Lung (tissue), 12 donors: ENCODE measurements around the gene SYT1. TPM values are rescaled to one million over a fixed set of nuclear protein-coding genes. Genes with fewer than 3 reads are reported as not detected.

Experiments
- ATAC-seq: fragments of 200-7000 bp; cut with Tn5 transposase; one replicate; pipeline ENCODE4 v1.9.1; 2020; ENCODE audit warnings: moderate number of reproducible peaks; ENCODE audit not compliant: insufficient read depth, low FRiP score
- DNase-seq, 3 donors: peaks; one replicate each; pipeline ENCODE4 v3.0.0-alpha.2; 2013 to 2017
- H3K27ac ChIP-seq, 2 donors: one replicate each; pipeline ENCODE4 v1.5.1; 2013; ENCODE audit warnings: mild to moderate bottlenecking in 2 of 2, moderate library complexity in 2 of 2, control low read depth in 1 of 2, inconsistent platforms in 1 of 2, low read depth in 1 of 2, low read length in 1 of 2
- H3K27me3 ChIP-seq, 3 donors: one replicate each; pipeline ENCODE4 v1.5.1; 2013; ENCODE audit warnings: low read length in 2 of 3; ENCODE audit not compliant: control insufficient read depth in 3 of 3, insufficient read depth in 3 of 3
- H3K36me3 ChIP-seq, 4 donors: one replicate each; pipeline ENCODE4 v1.5.1; 2013; ENCODE audit warnings: low read length in 4 of 4, mild to moderate bottlenecking in 1 of 4, moderate library complexity in 1 of 4; ENCODE audit not compliant: control insufficient read depth in 4 of 4, insufficient read depth in 4 of 4
- H3K4me1 ChIP-seq, 5 donors: one replicate each; pipeline ENCODE4 v1.5.1; 2013; ENCODE audit warnings: low read length in 5 of 5, mild to moderate bottlenecking in 2 of 5, moderate library complexity in 1 of 5; ENCODE audit not compliant: control insufficient read depth in 5 of 5, insufficient read depth in 5 of 5
- H3K4me3 ChIP-seq: one replicate; pipeline ENCODE4 v1.5.1; 2013; ENCODE audit warnings: mild to moderate bottlenecking, control low read depth, moderate library complexity
- H3K9ac ChIP-seq, 2 donors: one replicate each; pipeline ENCODE4 v1.5.1; 2013; ENCODE audit warnings: low read length in 2 of 2, control low read depth in 1 of 2; ENCODE audit not compliant: insufficient read depth in 1 of 2
- H3K9me3 ChIP-seq, 4 donors: one replicate each; pipeline ENCODE4 v1.5.1; 2013; ENCODE audit warnings: low read length in 3 of 4, mild to moderate bottlenecking in 1 of 4, moderate library complexity in 1 of 4; ENCODE audit not compliant: control insufficient read depth in 4 of 4, insufficient read depth in 3 of 4
- CTCF ChIP-seq: IDR thresholded peaks from 2 replicates; pipeline ENCODE4 v1.5.1; 2012; ENCODE audit warnings: mild to moderate bottlenecking; ENCODE audit errors: control extremely low read depth, extremely low read depth
- WGBS, 2 donors: extraction: QIAGEN DNeasy Blood & Tissue Kit; methylation state at CpG; one replicate each; pipeline ENCODE4 v1.1.7; 2013; 5-methylcytosine and 5-hydroxymethylcytosine counted together
- polyA plus RNA-seq, 2 donors: library from polyadenylated mRNA; stranded (reverse); fragments of 200-250 nt; gene quantifications; one replicate each; pipeline ENCODE4 v1.2.1, GENCODE V29; 2013
- total RNA-seq, 2 donors: library from RNA; depleted of rRNA in 1 of 2; stranded (reverse); fragments of >200 nt in 1 of 2; gene quantifications; one replicate each; pipeline ENCODE4 v1.2.1, GENCODE V29; 2014 to 2021
- donor health status: control.
- donor health status: control.
- donor health status: Bipolar disorder and iron deficiency.
- donor health status: healthy.
- donor health status: DM: yes; HTN: yes; CAD: no.

SYT1 gene
- total and polyA plus RNA-seq, 4 donors: 0.05 to 3.2 (median 0.46) TPM

DNA sequence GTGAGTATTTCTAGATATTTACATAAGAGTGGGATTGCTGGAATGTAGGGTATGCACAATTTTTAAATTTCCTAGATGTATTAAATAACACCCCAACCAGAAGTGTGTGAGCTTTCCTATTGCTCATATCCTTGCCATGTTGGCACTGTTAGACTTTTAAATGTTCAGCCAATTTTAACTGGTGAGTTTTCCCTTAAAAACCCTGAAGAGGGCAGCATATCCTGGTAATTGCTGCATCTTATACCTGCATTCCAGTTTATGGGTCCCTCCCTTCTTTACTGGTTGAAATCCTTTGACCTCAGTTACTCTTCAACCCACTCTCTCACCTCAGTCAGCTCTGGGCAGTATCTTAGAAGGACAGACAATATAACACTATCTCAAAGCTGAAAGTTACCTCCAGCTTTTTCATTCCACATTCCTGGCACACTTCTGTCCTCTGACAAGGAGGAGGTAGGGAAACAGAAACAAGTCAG lies 555.6 kb downstream of the SYT1 start:
- H3K27ac ChIP-seq: no peak overlapping the region
- no peak overlapping the region for H3K9ac ChIP-seq
- peak in 2 of 3 donors; percentile 33 to 50 for DNase-seq

GRCh38 chr12:79421236-79421740 lies 556.7 kb downstream of the SYT1 start:
- H3K27ac ChIP-seq: no peak overlapping the region
- ATAC-seq (no peak), DNase-seq (no peak)
- H3K9me3 ChIP-seq: no peaks in the 10 kb centered on the region
- H3K36me3 ChIP-seq: no peaks in the 10 kb centered on the region
- no peak for TF ChIP-seq CTCF
- H3K27me3 ChIP-seq: no peaks in the 10 kb centered on the region
- H3K9ac ChIP-seq: no peak overlapping the region
- H3K4me3 ChIP-seq: no peak overlapping the region
- 84 to 92% methylated on average over 1 of the region's 1 CpG for WGBS, 2 donors
- H3K4me1 ChIP-seq: no peaks in the 10 kb centered on the region

More for the DNA sequence above, 555.6 kb downstream of the SYT1 start:
- TF ChIP-seq CTCF: peak; percentile 6
- H3K27me3 ChIP-seq: no peaks in the 10 kb centered on the region
- H3K9me3 ChIP-seq: no peaks in the 10 kb centered on the region
- no peaks in the 10 kb centered on the region for H3K4me1 ChIP-seq
- H3K4me3 ChIP-seq: no peak overlapping the region
- H3K36me3 ChIP-seq: no peaks in the 10 kb centered on the region
- peak; percentile 70 for ATAC-seq

GRCh38 chr12:79422060-79422812 lies 557.7 kb downstream of the SYT1 start:
- Histone ChIP-seq H3K27me3 (no peaks in the 10 kb centered on the region), H3K36me3 (no peaks in the 10 kb centered on the region), H3K27ac (no peak overlapping the region), H3K9ac (no peak overlapping the region), H3K9me3 (no peaks in the 10 kb centered on the region), H3K4me1 (no peaks in the 10 kb centered on the region), H3K4me3 (no peak overlapping the region)
- DNase-seq (no peak), ATAC-seq (no peak)
- TF ChIP-seq CTCF: no peak
- WGBS, 2 donors: 82 to 86% methylated on average over 3 of the region's 3 CpGs
